Measurements from ENCODE around the gene CLDN6.

Gene CLDN6

GRCh38 chr16:3051494-3051893 is 33.5 kb upstream of the CLDN6 start:
- no peak for DNase-seq

- no peak for DNase-seq
These were observed 33.0 kb upstream of the CLDN6 start for GRCh38 chr16:3051009-3051408.

- DNase-seq: no peak
These were observed 32.5 kb upstream of the CLDN6 start for GRCh38 chr16:3050487-3050886.

GRCh38 chr16:3049921-3050481 is 32.0 kb upstream of the CLDN6 start:
- DNase-seq: no peak

GRCh38 chr16:3047387-3047720 is 29.4 kb upstream of the CLDN6 start:
- no peak for DNase-seq

- DNase-seq: no peak
These were observed 28.8 kb upstream of the CLDN6 start for GRCh38 chr16:3046641-3047386.

- no peak for DNase-seq
These were observed 28.0 kb upstream of the CLDN6 start, which contains the start of gene MMP25 for GRCh38 chr16:3045758-3046640. Gene MMP25, plus strand, starts transcription at chr16:3046561. Its CDS starts 357 bp downstream, at chr16:3046918.

- no peak for DNase-seq
These were observed 26.7 kb upstream of the CLDN6 start for GRCh38 chr16:3044708-3045107.

GRCh38 chr16:3042376-3042775 is 24.4 kb upstream of the CLDN6 start:
- DNase-seq: no peak

- no peak for DNase-seq
These were observed 20.9 kb upstream of the CLDN6 start for GRCh38 chr16:3038896-3039295.

GRCh38 chr16:3038256-3038655 is 20.3 kb upstream of the CLDN6 start:
- DNase-seq: peak; percentile 62

GRCh38 chr16:3036726-3037315 is 18.8 kb upstream of the CLDN6 start, which contains the start of gene BICDL2:
Gene BICDL2, minus strand, starts transcription at chr16:3036944. Its CDS starts 1,448 bp downstream, at chr16:3035496.
- DNase-seq: no peak

- no peak for DNase-seq
These were observed 18.2 kb upstream of the CLDN6 start for GRCh38 chr16:3035972-3036725.

- DNase-seq: peak; percentile 66
These were observed 17.4 kb upstream of the CLDN6 start for GRCh38 chr16:3035289-3035971.

- DNase-seq: no peak
These were observed 14.6 kb upstream of the CLDN6 start for GRCh38 chr16:3032624-3033023.

GRCh38 chr16:3030222-3031212 is 12.5 kb upstream of the CLDN6 start:
- DNase-seq: no peak

- no peak for DNase-seq
These were observed 11.7 kb upstream of the CLDN6 start for GRCh38 chr16:3029491-3030221.

GRCh38 chr16:3028716-3029319 is 10.8 kb upstream of the CLDN6 start:
- peak; percentile 76 for DNase-seq

GRCh38 chr16:3027983-3028715 is 10.2 kb upstream of the CLDN6 start:
- peak; percentile 88 for DNase-seq

Measured in NCI-H2171 treated with DMSO at 0.1 percent for 48 hours (cell line).